Measurements from ENCODE around the gene SERPINB6. TPM values are rescaled to one million over a fixed set of nuclear protein-coding genes. Genes with fewer than 3 reads are reported as not detected.

The SERPINB6 gene
- total RNA-seq, 1 donor from 2014 or later = 101 TPM

DNA sequence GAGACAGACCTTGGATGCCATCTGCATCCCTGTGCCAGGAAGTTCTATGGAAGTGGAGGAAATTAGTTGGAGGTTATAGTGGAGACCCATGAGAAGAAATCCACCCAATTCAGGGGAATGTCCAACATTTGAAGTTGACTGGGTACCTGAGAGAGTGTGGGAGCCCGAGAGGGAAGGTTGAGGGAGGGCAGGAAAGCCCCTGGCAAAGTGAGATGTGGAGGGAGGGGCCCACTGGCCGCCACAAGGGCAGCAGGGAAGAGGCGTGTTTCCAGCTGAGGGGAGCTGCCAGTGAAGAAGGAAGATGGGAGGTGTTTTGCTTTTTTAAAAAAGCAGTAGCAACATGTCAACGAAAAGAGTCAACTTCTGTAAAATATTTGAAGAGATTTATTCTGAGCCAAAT, 52.0 kb downstream of the SERPINB6 start:
- no peak for DNase-seq (ENCODE audit: low read depth)
- no peaks in the 10 kb centered on the region for H3K27me3 ChIP-seq (ENCODE audit: control insufficient read depth, insufficient read depth, low read length)
- TF ChIP-seq CTCF (IDR thresholded peaks at IDR 0.05; ENCODE audit: insufficient read depth, low read length, poor library complexity, severe bottlenecking) = no peak
- no peak overlapping the region for H3K4me3 ChIP-seq (ENCODE audit: low read depth, low read length)
- no peaks in the 10 kb centered on the region for H3K36me3 ChIP-seq (ENCODE audit: control insufficient read depth, insufficient read depth, low read length)

DNA sequence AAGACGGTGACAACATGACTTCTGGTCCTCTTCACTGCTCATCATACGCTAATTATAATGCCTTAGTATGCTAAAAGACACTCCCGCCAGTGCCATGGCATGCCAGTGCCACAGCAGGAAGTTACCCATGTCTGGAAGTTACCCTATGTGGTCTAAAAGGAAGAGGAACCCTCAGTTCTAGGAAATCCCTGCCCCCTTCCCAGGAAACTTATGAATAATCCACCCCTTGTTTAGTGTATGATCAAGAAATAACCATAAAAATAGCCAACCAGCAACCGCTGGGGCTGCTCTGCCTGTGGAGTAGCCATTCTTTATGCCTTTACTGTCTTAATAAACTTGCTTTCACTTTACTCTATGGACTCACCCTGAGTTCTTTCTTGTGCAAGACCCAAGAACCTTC, 52.4 kb downstream of the SERPINB6 start:
- Histone ChIP-seq H3K36me3 (ENCODE audit: control insufficient read depth, insufficient read depth, low read length) (no peaks in the 10 kb centered on the region), H3K27me3 (ENCODE audit: control insufficient read depth, insufficient read depth, low read length) (no peaks in the 10 kb centered on the region), H3K4me3 (ENCODE audit: low read depth, low read length) (no peak overlapping the region)
- no peak for TF ChIP-seq CTCF (IDR thresholded peaks at IDR 0.05; ENCODE audit: insufficient read depth, low read length, poor library complexity, severe bottlenecking)
- no peak for DNase-seq (ENCODE audit: low read depth)

DNA sequence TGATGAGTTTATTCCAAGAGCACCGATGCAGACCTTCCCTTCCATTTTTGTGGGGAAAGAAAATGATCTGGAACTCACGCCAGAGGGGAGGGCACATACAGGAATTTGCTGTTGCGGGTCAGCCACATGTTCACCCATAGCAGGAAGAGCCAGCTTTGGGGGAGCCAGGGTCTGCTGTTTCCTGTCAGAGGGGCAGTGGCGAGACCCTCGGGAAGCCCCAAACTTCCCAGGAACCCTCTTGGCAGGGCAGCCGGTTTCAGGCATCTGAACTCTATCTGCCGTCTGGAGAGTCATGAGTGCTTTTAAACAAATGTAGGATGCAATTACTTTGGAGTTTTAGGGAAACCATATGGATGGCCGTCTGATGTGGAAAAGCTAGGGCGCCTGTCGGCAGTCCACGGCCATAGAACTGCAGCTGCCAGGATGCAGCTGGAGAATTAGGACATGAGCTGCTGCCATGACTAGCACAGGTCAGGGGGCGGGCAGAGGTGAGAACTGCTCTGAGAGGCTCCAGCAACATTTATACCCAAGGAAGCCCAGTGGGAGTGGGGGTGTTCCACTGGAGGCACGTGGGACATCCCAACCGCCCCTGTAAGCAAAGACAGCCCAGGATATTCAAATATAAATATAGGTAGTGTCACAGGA, 53.4 kb downstream of the SERPINB6 start:
- DNase-seq (ENCODE audit: low read depth) = no peak
- H3K27me3 ChIP-seq (ENCODE audit: control insufficient read depth, insufficient read depth, low read length) = no peaks in the 10 kb centered on the region

GRCh38 chr6:2917065-2917464, 54.3 kb downstream of the SERPINB6 start:
- no peaks in the 10 kb centered on the region for H3K36me3 ChIP-seq (ENCODE audit: control insufficient read depth, insufficient read depth, low read length)
- no peak overlapping the region for H3K4me3 ChIP-seq (ENCODE audit: low read depth, low read length)
- TF ChIP-seq CTCF (IDR thresholded peaks at IDR 0.05; ENCODE audit: insufficient read depth, low read length, poor library complexity, severe bottlenecking) = no peak
- H3K27me3 ChIP-seq (ENCODE audit: control insufficient read depth, insufficient read depth, low read length) = no peaks in the 10 kb centered on the region
- no peak for DNase-seq (ENCODE audit: low read depth)

More for the DNA sequence above, 53.4 kb downstream of the SERPINB6 start:
- no peak for TF ChIP-seq CTCF (IDR thresholded peaks at IDR 0.05; ENCODE audit: insufficient read depth, low read length, poor library complexity, severe bottlenecking)
- Histone ChIP-seq H3K36me3 (ENCODE audit: control insufficient read depth, insufficient read depth, low read length) (no peaks in the 10 kb centered on the region), H3K4me3 (ENCODE audit: low read depth, low read length) (no peak overlapping the region)

GRCh38 chr6:2916158-2916925, 55.0 kb downstream of the SERPINB6 start:
- no peak for TF ChIP-seq CTCF (IDR thresholded peaks at IDR 0.05; ENCODE audit: insufficient read depth, low read length, poor library complexity, severe bottlenecking)
- DNase-seq (ENCODE audit: low read depth) = no peak
- no peak overlapping the region for H3K4me3 ChIP-seq (ENCODE audit: low read depth, low read length)
- H3K27me3 ChIP-seq (ENCODE audit: control insufficient read depth, insufficient read depth, low read length) = no peaks in the 10 kb centered on the region
- H3K36me3 ChIP-seq (ENCODE audit: control insufficient read depth, insufficient read depth, low read length) = no peaks in the 10 kb centered on the region
